Measurements from ENCODE around the gene LRWD1. TPM values are rescaled to one million over a fixed set of nuclear protein-coding genes. Genes with fewer than 3 reads are reported as not detected.

Gene LRWD1
- 17.8 TPM for polyA plus RNA-seq (ENCODE audit: insufficient read length)
- long read RNA-seq, donor 1, partial matches to known transcripts: 10 of 16 reads
- long read RNA-seq, donor 1, other reads (novel, unspliced or antisense): 0 of 16 reads
- long read RNA-seq, donor 2, transcript LRWD1-201 (15 exons, 2,215 nt): major isoform, 7 of 12 reads
- long read RNA-seq, donor 2, partial matches to known transcripts: 5 of 12 reads
- long read RNA-seq, donor 2, other reads (novel, unspliced or antisense): 0 of 12 reads
- long read RNA-seq, donor 3: 0 reads
- long read RNA-seq, donor 4: 0 reads
- long read RNA-seq, donor 5, transcript LRWD1-201 (15 exons, 2,215 nt): major isoform, 6 of 37 reads
- long read RNA-seq, donor 5, partial matches to known transcripts: 26 of 37 reads
- long read RNA-seq, donor 5, other reads (novel, unspliced or antisense): 5 of 37 reads
- long read RNA-seq, donor 6: 0 reads
- long read RNA-seq, donor 7, transcript LRWD1-201 (15 exons, 2,215 nt): major isoform, 6 of 7 reads
- long read RNA-seq, donor 7, partial matches to known transcripts: 0 of 7 reads
- long read RNA-seq, donor 7, other reads (novel, unspliced or antisense): 0 of 7 reads
- long read RNA-seq, donor 8, partial matches to known transcripts: 0 of 3 reads
- long read RNA-seq, donor 8, other reads (novel, unspliced or antisense): 0 of 3 reads

GRCh38 chr7:102464577-102465280 lies at the start of gene LRWD1, which contains the start of gene ALKBH4:
Gene LRWD1 (plus strand): TSS chr7:102464984. CDS start chr7:102465081, 97 bp downstream.
Gene ALKBH4 (minus strand): TSS chr7:102464863. CDS start chr7:102464836, 27 bp downstream.
- peak; percentile 86 for DNase-seq

- DNase-seq: no peak
These were observed 49.0 kb upstream of the LRWD1 start for GRCh38 chr7:102415685-102416225.

GRCh38 chr7:102416406-102416805 lies 48.4 kb upstream of the LRWD1 start:
- no peak for DNase-seq

GRCh38 chr7:102417105-102417504 lies 47.7 kb upstream of the LRWD1 start:
- no peak for DNase-seq

- DNase-seq: no peak
These were observed 46.2 kb upstream of the LRWD1 start for GRCh38 chr7:102418592-102418991.

- no peak for DNase-seq
These were observed 43.0 kb upstream of the LRWD1 start for GRCh38 chr7:102421706-102422240.

GRCh38 chr7:102424129-102424551 lies 40.6 kb upstream of the LRWD1 start:
- DNase-seq: peak; percentile 47

GRCh38 chr7:102424787-102425218 lies 40.0 kb upstream of the LRWD1 start:
- no peak for DNase-seq

GRCh38 chr7:102425639-102426267 lies 39.0 kb upstream of the LRWD1 start:
- DNase-seq: peak; percentile 35

- DNase-seq: no peak
These were observed 38.3 kb upstream of the LRWD1 start for GRCh38 chr7:102426268-102427018.

- no peak for DNase-seq
These were observed 37.8 kb upstream of the LRWD1 start for GRCh38 chr7:102427019-102427405.

GRCh38 chr7:102429141-102429899 lies 35.5 kb upstream of the LRWD1 start:
- DNase-seq: no peak

GRCh38 chr7:102431617-102432298 lies 33.0 kb upstream of the LRWD1 start:
- no peak for DNase-seq

GRCh38 chr7:102432442-102433218 lies 32.2 kb upstream of the LRWD1 start:
- DNase-seq: peak; percentile 35

- peak; percentile 65 for DNase-seq
These were observed 31.4 kb upstream of the LRWD1 start, which contains the start of gene ORAI2 for GRCh38 chr7:102433219-102434038. Gene ORAI2 (plus strand): TSS chr7:102433575. CDS start chr7:102438957, 5,382 bp downstream.

- no peak for DNase-seq
These were observed 30.7 kb upstream of the LRWD1 start for GRCh38 chr7:102434039-102434486.

- no peak for DNase-seq
These were observed 28.7 kb upstream of the LRWD1 start for GRCh38 chr7:102436118-102436517.
